Stimulated activated CD4-positive, alpha-beta T cell treated with anti-CD3 and anti-CD28 coated beads, Interleukin-12 subunit alpha, Interleukin-12 subunit beta, amount 100 ng/mL, for 4 hours (primary cell): ENCODE measurements around the gene NHS.

Source experiments
- DNase-seq: peaks from one replicate; pipeline ENCODE4 v3.0.0-alpha.2; 2020

NHS gene

GRCh38 chrX:17456526-17456925 is 81.5 kb downstream of the NHS start:
- DNase-seq = no peak

GRCh38 chrX:17459008-17459611 is 84.1 kb downstream of the NHS start:
- no peak for DNase-seq

DNA sequence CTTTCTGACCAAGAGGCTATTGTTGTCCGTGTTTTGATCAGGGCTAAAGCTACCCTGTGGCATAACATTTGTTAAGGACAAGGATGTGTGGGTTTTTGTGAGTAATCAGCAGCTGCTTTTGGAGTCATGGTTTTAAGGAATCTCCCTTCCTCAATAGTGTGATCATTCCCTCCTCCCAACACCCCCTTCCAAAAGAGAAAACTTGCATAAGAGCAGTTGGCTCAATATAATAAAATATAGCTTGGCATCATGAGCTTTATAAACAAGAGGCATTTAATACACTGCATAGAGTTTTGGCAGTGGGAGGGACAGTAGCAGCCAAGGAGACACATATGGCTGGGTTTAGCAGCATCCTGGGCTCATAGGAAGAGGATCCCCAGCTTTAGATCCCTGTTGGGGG is 84.7 kb downstream of the NHS start:
- DNase-seq = no peak

DNA sequence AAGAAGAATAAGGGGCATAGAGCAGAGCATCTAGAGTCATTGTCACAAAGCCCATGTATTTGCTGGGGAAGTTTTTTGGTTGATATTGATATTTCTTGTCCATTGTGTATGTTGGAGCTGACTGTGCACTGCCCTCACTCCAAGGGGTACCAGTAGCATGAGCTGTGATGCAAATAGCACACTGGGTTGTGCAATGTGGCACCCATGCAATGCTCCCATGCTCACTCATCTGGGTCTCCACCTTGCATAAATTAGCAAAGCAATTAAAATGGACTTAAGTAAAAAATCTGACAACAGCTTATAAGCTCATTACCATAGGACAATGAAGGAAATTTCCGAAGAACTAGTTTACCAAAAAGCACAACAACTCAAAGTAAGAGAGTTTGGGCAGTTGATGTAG is 87.9 kb downstream of the NHS start:
- DNase-seq = no peak

- DNase-seq = no peak
These were observed 89.2 kb downstream of the NHS start for GRCh38 chrX:17464194-17464593.

DNA sequence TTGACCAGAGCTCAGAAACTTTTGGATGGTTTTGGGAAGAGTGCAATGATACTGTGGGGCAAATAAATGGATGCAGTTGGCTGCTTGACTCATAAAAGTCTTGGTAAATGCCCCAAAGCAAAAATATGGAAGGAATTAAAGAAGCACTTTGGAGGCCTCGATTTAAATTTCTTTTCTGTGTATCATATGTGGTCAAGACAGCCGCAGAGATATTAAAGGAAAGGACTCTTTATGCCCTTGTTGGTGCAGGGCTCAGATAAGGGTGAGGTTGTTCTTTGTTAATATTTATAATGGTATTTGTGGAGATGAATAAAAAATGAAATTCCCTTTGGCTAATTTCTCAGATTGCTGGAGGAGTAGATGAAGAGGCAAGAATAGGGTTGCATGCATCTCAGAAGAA is 90.2 kb downstream of the NHS start:
- DNase-seq = no peak

GRCh38 chrX:17465802-17466201 is 90.8 kb downstream of the NHS start:
- DNase-seq = no peak

GRCh38 chrX:17470136-17470535 is 95.1 kb downstream of the NHS start:
- DNase-seq = no peak

- no peak for DNase-seq
These were observed 96.1 kb downstream of the NHS start for GRCh38 chrX:17471121-17471520.

GRCh38 chrX:17471861-17472260 is 96.9 kb downstream of the NHS start:
- no peak for DNase-seq

GRCh38 chrX:17472424-17472823 is 97.4 kb downstream of the NHS start:
- DNase-seq = no peak

DNA sequence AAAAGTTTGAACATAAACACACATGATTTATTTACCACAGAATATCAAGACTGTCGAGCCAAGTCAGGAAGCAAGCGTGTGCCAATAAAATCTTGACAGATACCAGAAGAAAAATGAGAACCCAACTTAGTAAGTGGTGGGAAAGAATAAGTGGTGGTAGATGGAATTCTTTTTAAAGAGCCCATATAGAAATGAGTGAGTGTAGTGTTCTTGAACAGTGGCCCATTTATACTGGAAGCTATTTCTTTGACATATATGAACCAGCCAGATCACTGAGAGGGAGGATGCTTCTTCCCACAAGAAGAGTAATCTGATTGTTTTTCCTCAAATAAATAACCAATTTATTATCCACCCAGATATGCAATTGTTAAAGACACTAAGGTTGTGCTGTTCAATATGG is 98.0 kb downstream of the NHS start:
- no peak for DNase-seq

GRCh38 chrX:17474892-17475291 is 99.9 kb downstream of the NHS start:
- no peak for DNase-seq

- no peak for DNase-seq
These were observed 100.6 kb downstream of the NHS start for GRCh38 chrX:17475449-17476217.

GRCh38 chrX:17476411-17476810 is 101.4 kb downstream of the NHS start:
- DNase-seq = no peak

DNA sequence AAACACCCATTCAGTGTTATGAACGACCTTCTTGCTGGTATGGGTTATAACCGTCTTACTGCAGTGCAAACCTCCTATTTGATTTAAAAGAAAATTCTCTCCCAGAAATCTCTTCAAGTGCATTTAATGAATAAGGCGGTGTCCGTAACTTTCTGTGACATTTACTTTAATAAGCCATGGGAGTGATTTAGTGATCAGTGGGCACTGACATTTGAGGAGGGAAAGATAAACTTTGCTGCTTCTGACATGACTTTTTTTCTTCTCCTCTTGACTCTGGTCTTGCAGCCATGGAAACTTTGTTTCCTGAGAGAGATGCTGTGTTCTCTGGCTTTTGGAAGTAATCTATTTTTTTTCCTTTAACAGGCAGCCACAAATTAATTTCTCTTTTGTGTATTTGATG is 106.1 kb downstream of the NHS start:
- DNase-seq = no peak

GRCh38 chrX:17484592-17484991 is 109.6 kb downstream of the NHS start:
- DNase-seq = no peak

GRCh38 chrX:17485391-17485790 is 110.4 kb downstream of the NHS start:
- DNase-seq = no peak

DNA sequence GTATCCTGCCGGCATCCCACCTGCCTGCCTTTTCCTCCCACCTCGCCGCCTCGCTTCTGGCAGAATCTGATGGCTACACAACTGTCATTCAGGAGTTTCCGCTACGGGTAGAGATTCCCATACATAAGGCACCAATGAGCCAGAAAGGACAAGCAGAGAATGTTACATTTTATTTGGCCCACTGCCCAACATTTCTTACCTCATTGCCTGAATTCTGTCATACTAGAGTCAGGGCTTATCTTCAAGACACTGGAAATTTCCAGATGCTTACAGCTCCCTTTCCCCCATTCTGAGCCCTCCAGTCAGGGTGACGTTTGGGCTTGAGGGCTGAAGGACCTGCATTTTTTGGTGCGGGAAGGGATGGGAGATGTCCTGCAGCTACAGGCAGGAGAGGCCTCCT is 113.0 kb downstream of the NHS start:
- no peak for DNase-seq

DNA sequence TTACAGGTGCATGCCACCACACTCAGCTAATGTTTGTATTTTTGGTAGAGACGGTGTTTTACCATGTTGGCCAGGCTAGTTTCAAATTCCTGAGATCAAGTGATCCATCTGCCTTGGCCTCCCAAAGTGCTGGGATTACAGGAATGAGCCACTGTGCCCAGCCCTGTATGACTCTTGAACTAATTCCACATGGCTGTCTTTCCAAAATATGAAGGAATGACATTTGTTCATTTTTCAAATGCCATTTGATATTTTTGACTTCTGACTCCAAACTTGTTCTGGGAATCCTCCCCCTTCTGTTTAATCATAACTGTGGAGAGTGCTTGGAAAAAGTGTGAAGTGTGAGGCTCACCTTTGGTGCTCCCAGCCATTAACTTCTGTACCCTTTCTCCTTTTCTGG is 119.2 kb downstream of the NHS start:
- no peak for DNase-seq

DNA sequence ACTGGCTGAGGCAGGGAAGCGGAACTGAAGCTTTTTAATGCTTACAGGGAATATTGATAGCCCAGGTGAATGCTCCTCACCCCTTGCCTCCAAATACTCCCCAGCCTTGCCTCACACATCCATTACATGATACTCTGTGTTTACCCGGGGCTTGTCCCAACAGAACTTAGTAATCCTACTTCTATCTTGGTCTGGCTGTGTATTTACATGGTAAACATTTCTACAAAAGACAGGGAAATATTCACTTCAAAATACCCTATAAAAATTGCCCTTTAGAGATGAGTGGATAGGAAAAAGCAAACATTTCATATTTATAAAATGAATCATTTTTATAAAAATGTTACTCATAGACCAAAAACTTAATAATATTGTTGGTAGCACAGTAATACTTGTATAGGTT is 120.1 kb downstream of the NHS start:
- DNase-seq = no peak

DNA sequence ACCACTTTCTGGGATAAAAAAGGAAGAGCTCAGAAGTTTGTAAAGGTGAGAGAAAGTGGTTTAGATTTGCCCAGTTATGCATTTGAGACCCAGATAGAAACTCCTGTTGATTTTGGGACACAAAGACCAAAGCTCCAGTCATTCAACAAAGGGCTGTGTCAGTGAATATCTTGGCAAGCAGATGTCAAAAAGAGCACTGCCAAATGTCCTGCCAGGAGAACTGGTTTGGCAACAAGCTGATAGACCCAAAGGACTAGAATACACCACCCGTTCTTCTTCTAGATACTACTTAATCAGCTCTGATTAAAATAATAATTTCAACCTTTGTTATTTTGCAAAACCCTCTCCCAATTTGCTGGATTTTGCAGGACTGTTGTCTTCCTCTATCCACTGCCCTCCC is 121.4 kb downstream of the NHS start:
- no peak for DNase-seq

- no peak for DNase-seq
These were observed 122.2 kb downstream of the NHS start for GRCh38 chrX:17497193-17497592.

- no peak for DNase-seq
These were observed 124.5 kb downstream of the NHS start for GRCh38 chrX:17499512-17499911.

GRCh38 chrX:17500145-17500579 is 125.2 kb downstream of the NHS start:
- no peak for DNase-seq
